K562 (cell line): Measurements from ENCODE around the gene MRGPRD. TPM values are rescaled to one million over a fixed set of nuclear protein-coding genes. Genes with fewer than 3 reads are reported as not detected.

Source experiments
- ATAC-seq: fragments of 200-7000 bp; cut with Tn5 transposase; 3 replicates; pipeline ENCODE4 v1.9.1; 2020; ENCODE audit warnings: moderate library complexity
- BruUV-seq: library from RNA; stranded (reverse); fragments of 400-500 nt; replicated peaks from 2 replicates; lab custom pipeline; 2021; lab: Mats Ljungman, UMichigan
- CTCF ChIA-PET: fragments of 300-600 bp; formaldehyde crosslinking; extraction: SDS; loops from one replicate; lab custom pipeline; 2021; ENCODE audit warnings: low intra/inter-chr PET ratio; lab: Yijun Ruan, JAX
- POLR2A ChIA-PET: fragments of 300-600, 350-650 bp; sonication (Branson Sonifier 250); formaldehyde crosslinking; extraction: SDS; loops from one replicate; lab custom pipeline; 2021; ENCODE audit warnings: antibody characterized with exemption, inconsistent platforms; lab: Yijun Ruan, JAX
- DNase-seq, 4 experiments: peaks; one replicate each; pipeline versions ENCODE4 v3.0.0 to v3.0.0-alpha.2; 2011 to 2018; ENCODE audit warnings: low spot score in 3 of 4, mixed read lengths in 3 of 4; ENCODE audit errors: extremely low read depth in 1 of 4
- FAIRE-seq: peaks from 2 replicates; lab custom pipeline; 2011; peaks lifted over from hg19 to GRCh38; lab: Jason Lieb, UNC
- H2AFZ ChIP-seq: 2 replicates; pipeline ENCODE4 v1.6.0; 2011; ENCODE audit warnings: low read depth, low read length, control low read depth, inconsistent platforms
- H3K27ac ChIP-seq: fragments of 200-600 bp; 3 replicates; pipeline ENCODE4 v1.8.0; 2011; ENCODE audit warnings: low read depth, mild to moderate bottlenecking, control low read depth, inconsistent platforms, low read length, moderate library complexity, mixed read lengths; ENCODE audit errors: extremely low read depth
- H3K27me3 ChIP-seq, 2 experiments: fragments of 300-600 bp in 1 of 2; 2 replicates in 1 of 2; 3 replicates in 1 of 2; pipeline versions ENCODE4 v1.6.0 to v1.8.0; 2011; ENCODE audit warnings: inconsistent platforms in 2 of 2, low read length in 2 of 2, mild to moderate bottlenecking in 1 of 2, mixed read lengths in 1 of 2, moderate library complexity in 1 of 2; ENCODE audit not compliant: control insufficient read depth in 2 of 2, insufficient read depth in 2 of 2
- H3K36me3 ChIP-seq: fragments of 300-600 bp; 3 replicates; pipeline ENCODE4 v1.8.0; 2011; ENCODE audit warnings: mild to moderate bottlenecking, low read length, inconsistent platforms; ENCODE audit not compliant: control insufficient read depth, insufficient read depth
- H3K4me1 ChIP-seq, 2 experiments: fragments of 200-600 bp in 1 of 2; replicated peaks in 1 of 2; 2 replicates in 1 of 2; 3 replicates in 1 of 2; pipeline versions ENCODE4 v1.5.1 to v1.8.0; 2011; ENCODE audit warnings: inconsistent platforms in 2 of 2, low read length in 2 of 2, mild to moderate bottlenecking in 1 of 2, mixed read lengths in 1 of 2, moderate library complexity in 1 of 2; ENCODE audit not compliant: control insufficient read depth in 2 of 2, insufficient read depth in 2 of 2
- H3K4me2 ChIP-seq: 2 replicates; pipeline ENCODE4 v1.6.1; 2011; ENCODE audit warnings: low read length, control low read depth, inconsistent platforms, mixed read lengths; ENCODE audit not compliant: insufficient read depth
- H3K4me3 ChIP-seq: fragments of 200-600 bp; sonication (generic), shearing (Covaris generic); 2 replicates; pipeline ENCODE4 v1.5.1; 2016; ENCODE audit warnings: control low read depth, inconsistent platforms
- H3K79me2 ChIP-seq: fragments of 200-600 bp; 3 replicates; pipeline ENCODE4 v1.8.0; 2011; ENCODE audit warnings: low read length, inconsistent platforms; ENCODE audit not compliant: control insufficient read depth, insufficient read depth
- H3K9ac ChIP-seq, 2 experiments: 2 replicates each; pipeline versions ENCODE4 v1.6.0 to v1.6.1; 2011; ENCODE audit warnings: low read depth in 2 of 2, low read length in 2 of 2, control low read depth in 1 of 2, inconsistent platforms in 1 of 2, mild to moderate bottlenecking in 1 of 2, mixed read lengths in 1 of 2; ENCODE audit not compliant: insufficient read depth in 1 of 2
- H3K9me1 ChIP-seq: one replicate; pipeline ENCODE4 v1.6.0; 2011; ENCODE audit warnings: inconsistent platforms, mild to moderate bottlenecking, low read length, moderate library complexity; ENCODE audit not compliant: control insufficient read depth, insufficient read depth
- H3K9me3 ChIP-seq: replicated peaks from 2 replicates; pipeline ENCODE4 v1.5.1; 2011; ENCODE audit warnings: low read depth, low read length, inconsistent platforms; ENCODE audit not compliant: control insufficient read depth, insufficient read depth
- H4K20me1 ChIP-seq: replicated peaks from 2 replicates; pipeline ENCODE4 v1.6.1; 2011; ENCODE audit warnings: low read length, inconsistent platforms, mixed read lengths; ENCODE audit not compliant: control insufficient read depth, insufficient read depth
- ERF ChIP-seq: fragments of 450-650 bp; formaldehyde crosslinking; IDR thresholded peaks from 2 replicates; pipeline ENCODE4 v1.4.0; 2020; ENCODE audit warnings: mild to moderate bottlenecking, mixed read lengths
- ETS2 ChIP-seq: IDR thresholded peaks from 2 replicates; pipeline ENCODE4 v1.6.1; 2016; ENCODE audit warnings: borderline replicate concordance, missing genetic modification characterization, mild to moderate bottlenecking, moderate library complexity, missing compliant biosample characterization; ENCODE audit not compliant: poor library complexity, severe bottlenecking
- NFE2 ChIP-seq: IDR thresholded peaks from 2 replicates; pipeline ENCODE4 v1.6.1; 2014; ENCODE audit warnings: antibody characterized with exemption, low read depth
- NR4A1 ChIP-seq, 2 experiments: fragments of 250-450 bp in 1 of 2; fragments of 450-650 bp in 1 of 2; sonication (Bioruptor Pico) in 1 of 2; IDR thresholded peaks; 2 replicates each; pipeline versions ENCODE4 v1.4.0 to v1.6.1; 2016 to 2020; ENCODE audit warnings: mild to moderate bottlenecking in 2 of 2, missing compliant biosample characterization in 1 of 2, missing genetic modification characterization in 1 of 2, moderate library complexity in 1 of 2
- PTTG1 ChIP-seq: fragments of 450-650 bp; IDR thresholded peaks from 2 replicates; pipeline ENCODE4 v1.6.1; 2016; ENCODE audit warnings: low read depth, mild to moderate bottlenecking, missing genetic modification characterization, missing compliant biosample characterization
- SREBF2 ChIP-seq: sonication (generic); formaldehyde crosslinking; IDR thresholded peaks from 2 replicates; pipeline ENCODE4 v1.4.0; 2020; ENCODE audit warnings: mild to moderate bottlenecking, missing genetic modification reagents
- ZBTB5 ChIP-seq: fragments of 450-650 bp; IDR thresholded peaks from 2 replicates; pipeline ENCODE4 v1.6.1; 2017; ENCODE audit warnings: antibody characterized with exemption
- WGBS: fragments of 100-300 bp; shearing (Covaris generic); methylation state at CpG from one replicate; pipeline ENCODE4 v1.1.6; 2016; ENCODE audit warnings: low coverage, mixed read lengths; ENCODE audit not compliant: insufficient coverage; ENCODE audit errors: missing lambda C conversion rate; 5-methylcytosine and 5-hydroxymethylcytosine counted together
- in situ Hi-C: fragments of 300-500 bp; cut with MboI; formaldehyde crosslinking; loops from 4 replicates; pipeline ENCODE4 v1.15.0; 2018; ENCODE audit warnings: inconsistent platforms, mixed read lengths
- intact Hi-C: fragments of 100-400 bp; cut with micrococcal nuclease; formaldehyde crosslinking; loops from 2 replicates; pipeline ENCODE4 v1.14.2; 2022
- polyA plus RNA-seq, 8 experiments: library from polyadenylated mRNA; depleted of rRNA in 4 of 8; stranded (reverse) in 5 of 8; unstranded in 3 of 8; fragments of >200 nt; fragmentation: Nextera tagmentation in 2 of 8; fragmentation: Illumina TruSeq in 1 of 8; extraction: Ambion mirVana in 2 of 8; extraction: Trizol in 1 of 8; gene quantifications; 2 replicates each; pipeline versions ENCODE4 v1.2.1 to v1.2.3, GENCODE V29; 2011 to 2014; ENCODE audit warnings: inconsistent platforms in 1 of 8, missing spikeins in 1 of 8
- total RNA-seq, 7 experiments: library from RNA; depleted of rRNA in 6 of 7; stranded (reverse); fragments of >200 nt in 6 of 7; fragmentation: Illumina TruSeq in 2 of 7; extraction: Trizol in 2 of 7; gene quantifications; 2 replicates each; pipeline versions ENCODE4 v1.2.1 to v1.2.3, GENCODE V29; 2011 to 2021; ENCODE audit warnings: low replicate concordance in 1 of 7

The MRGPRD gene
- total and polyA plus RNA-seq, 9 of the 15 experiments (the other 6 are each of a cell fraction or from before 2014, with no cell fraction given) = not detected

GRCh38 chr11:68996376-68997123 lies 15.8 kb upstream of the MRGPRD start:
- no peak for ATAC-seq
- Histone ChIP-seq H3K4me2 (no peak overlapping the region), H3K9me3 (no peaks in the 10 kb centered on the region), H2AFZ (no peak overlapping the region), H3K27ac (no peak overlapping the region), H3K79me2 (no peaks in the 10 kb centered on the region), H3K36me3 (no peaks in the 10 kb centered on the region), H3K4me3 (no peak overlapping the region), H4K20me1 (peaks cover 7% of the 10 kb centered on the region; the same call in 1 of the 2 replicates), H3K9ac (no peak overlapping the region), H3K27me3 (peaks cover 55 to 89% of the 10 kb centered on the region in 2 experiments), H3K9me1 (no peaks in the 10 kb centered on the region), H3K4me1 (peaks cover 0 to 7% of the 10 kb centered on the region in 2 experiments; a peak in 3 of 5 replicates)
- 21% methylated on average over 22 of the region's 24 CpGs for WGBS
- CTCF ChIA-PET = no interaction called here
- in situ Hi-C loops = no loop called here
- POLR2A ChIA-PET = interaction anchor here (0.6 kb wide), 2 partner anchors 9 to 755 kb away, joined by 3 to 4 read pairs; no protein-coding TSS in a partner anchor
- no peak for FAIRE-seq
- intact Hi-C loops = no loop called here
- DNase-seq = no peak
- TF ChIP-seq PTTG1 = no peak
- TF ChIP-seq NFE2 = no peak
- TF ChIP-seq, all 486 proteins: peak for 0
- BruUV-seq = no TSS peak

- CTCF ChIA-PET = no interaction called here
- Histone ChIP-seq H2AFZ (no peak overlapping the region), H3K4me1 (peaks cover 0 to 7% of the 10 kb centered on the region in 2 experiments; a peak in 3 of 5 replicates)
- FAIRE-seq = no peak
- TF ChIP-seq ERF (CRISPR knock-in tag) (no peak), ZBTB5 (no peak), NR4A1 (CRISPR knock-in tag; IDR thresholded peaks at IDR 0.05) (no peak), NR4A1 (tag; IDR thresholded peaks at IDR 0.05) (no peak), ETS2 (tag) (no peak), SREBF2 (CRISPR knock-in tag) (no peak)
- TF ChIP-seq, all 486 proteins: peak for 0
- ATAC-seq = no peak
- Histone ChIP-seq H3K9ac (no peak overlapping the region), H3K36me3 (no peaks in the 10 kb centered on the region), H4K20me1 (0 out of 2 replicates have a peak, but pooled peaks cover 4% of the 10 kb centered on the region), H3K4me3 (no peak overlapping the region), H3K27ac (no peak overlapping the region), H3K9me1 (no peaks in the 10 kb centered on the region), H3K4me2 (no peak overlapping the region), H3K79me2 (no peaks in the 10 kb centered on the region), H3K9me3 (no peaks in the 10 kb centered on the region), H3K27me3 (peaks cover 45 to 86% of the 10 kb centered on the region in 2 experiments)
- in situ Hi-C loops = no loop called here
- intact Hi-C loops = no loop called here
- DNase-seq = no peak
- no TSS peak for BruUV-seq
- WGBS = 0% methylated on average over 6 of the region's 6 CpGs
- POLR2A ChIA-PET = interaction anchor here (0.6 to 0.8 kb wide), 2 partner anchors 40 to 270 kb away, joined by 3 to 5 read pairs; no protein-coding TSS in a partner anchor
Observed at GRCh38 chr11:68994894-68995285, 14.1 kb upstream of the MRGPRD start.
